GM13976 (cell line): ENCODE data around the gene IGF2BP2.
"Not testable (repeated sequence)": the region's sequence is repeated elsewhere in the genome, so short reads cannot be mapped to it uniquely, and the experiment has no call there.

Experiments used
- DNase-seq: peaks from one replicate; pipeline ENCODE4 v3.0.0; 2012; ENCODE audit warnings: low spot score
- in situ Hi-C: fragments of 300-500 bp; cut with MboI; formaldehyde crosslinking; loops from one replicate; pipeline ENCODE4 v1.12.0; 2022; ENCODE audit warnings: low sequenced_read_pairs, mixed read lengths, inconsistent platforms; ENCODE audit not compliant: unreplicated experiment
- TF ChIP-seq, protein P1 (sequence below): IDR thresholded peaks from 2 replicates; pipeline ENCODE4 v1.5.1; 2012; ENCODE audit warnings: borderline replicate concordance, mild to moderate bottlenecking; ENCODE audit not compliant: insufficient read depth; ENCODE audit errors: extremely low read depth, missing control alignments, control extremely low read depth

IGF2BP2 gene

DNA sequence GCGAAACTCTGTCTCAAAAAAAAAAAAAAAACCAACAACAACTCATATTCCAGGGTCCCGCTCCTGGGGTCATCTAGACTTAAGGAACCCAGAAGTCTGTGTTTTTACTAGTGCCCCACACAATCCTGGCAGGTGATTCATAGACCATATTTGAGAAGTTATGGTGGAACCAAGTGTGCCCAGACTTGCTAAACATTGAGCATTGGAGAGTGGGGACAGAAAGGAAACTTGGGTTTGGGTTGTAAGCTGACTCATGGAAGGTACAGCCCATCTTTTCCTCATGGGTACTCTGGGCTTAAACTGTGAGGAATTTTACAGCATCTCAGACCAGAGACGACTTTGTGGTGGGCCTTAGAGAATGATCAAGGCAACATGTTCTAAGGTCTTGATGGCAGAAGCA, 18.3 kb upstream of the IGF2BP2 start:
- TF ChIP-seq, protein P1, sequence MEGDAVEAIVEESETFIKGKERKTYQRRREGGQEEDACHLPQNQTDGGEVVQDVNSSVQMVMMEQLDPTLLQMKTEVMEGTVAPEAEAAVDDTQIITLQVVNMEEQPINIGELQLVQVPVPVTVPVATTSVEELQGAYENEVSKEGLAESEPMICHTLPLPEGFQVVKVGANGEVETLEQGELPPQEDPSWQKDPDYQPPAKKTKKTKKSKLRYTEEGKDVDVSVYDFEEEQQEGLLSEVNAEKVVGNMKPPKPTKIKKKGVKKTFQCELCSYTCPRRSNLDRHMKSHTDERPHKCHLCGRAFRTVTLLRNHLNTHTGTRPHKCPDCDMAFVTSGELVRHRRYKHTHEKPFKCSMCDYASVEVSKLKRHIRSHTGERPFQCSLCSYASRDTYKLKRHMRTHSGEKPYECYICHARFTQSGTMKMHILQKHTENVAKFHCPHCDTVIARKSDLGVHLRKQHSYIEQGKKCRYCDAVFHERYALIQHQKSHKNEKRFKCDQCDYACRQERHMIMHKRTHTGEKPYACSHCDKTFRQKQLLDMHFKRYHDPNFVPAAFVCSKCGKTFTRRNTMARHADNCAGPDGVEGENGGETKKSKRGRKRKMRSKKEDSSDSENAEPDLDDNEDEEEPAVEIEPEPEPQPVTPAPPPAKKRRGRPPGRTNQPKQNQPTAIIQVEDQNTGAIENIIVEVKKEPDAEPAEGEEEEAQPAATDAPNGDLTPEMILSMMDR = no peak
- no peak for DNase-seq
- in situ Hi-C loops = no loop called here

DNA sequence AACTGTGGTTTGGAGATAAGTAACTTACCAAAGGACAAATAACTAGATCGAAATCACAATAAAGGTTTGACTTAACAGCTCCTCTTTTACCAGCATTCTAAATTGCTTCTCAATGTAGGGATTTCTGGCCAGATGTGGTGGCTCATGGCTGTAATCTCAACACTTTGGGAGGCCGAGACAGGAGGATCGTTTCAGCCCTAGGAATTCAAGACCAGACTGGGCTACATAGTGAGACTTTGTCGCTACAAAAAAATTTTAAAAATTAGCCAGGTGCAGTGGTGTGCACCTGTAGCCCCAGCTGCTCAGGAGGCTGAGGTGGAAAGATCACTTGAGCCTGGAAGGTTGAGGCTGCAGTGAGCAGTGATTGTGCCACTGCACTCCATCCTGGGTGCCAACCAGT, 17.4 kb upstream of the IGF2BP2 start:
- in situ Hi-C loops = no loop called here
- TF ChIP-seq, protein P1 = no peak
- no peak for DNase-seq

DNA sequence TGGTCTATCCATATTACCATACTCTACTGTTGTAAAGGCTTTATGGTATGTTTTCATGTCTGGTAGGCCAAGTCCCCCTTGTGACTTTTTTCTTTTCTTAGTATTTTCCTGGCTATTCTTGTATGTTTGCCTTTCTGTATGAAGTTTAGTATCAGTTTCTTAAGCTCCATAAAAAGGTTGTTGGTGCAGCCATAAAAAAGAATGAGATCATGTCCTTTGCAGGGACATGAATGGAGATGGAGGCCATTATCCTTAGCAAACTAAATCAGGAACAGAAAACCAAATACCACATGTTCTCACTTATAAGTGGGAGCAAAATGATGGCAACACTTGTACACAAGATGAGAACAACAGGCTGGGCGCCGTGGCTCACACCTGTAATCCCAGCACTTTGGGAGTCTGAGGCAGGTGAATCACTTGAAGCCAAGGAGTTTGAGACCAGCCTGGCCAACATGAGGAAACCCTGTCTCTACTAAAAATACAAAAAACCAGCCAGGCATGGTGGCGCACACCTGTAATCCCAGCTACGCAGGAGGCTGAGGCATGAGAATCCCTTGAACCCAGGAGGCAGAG, 13.7 kb upstream of the IGF2BP2 start:
- DNase-seq, in situ Hi-C loops: not testable (repeated sequence)

DNA sequence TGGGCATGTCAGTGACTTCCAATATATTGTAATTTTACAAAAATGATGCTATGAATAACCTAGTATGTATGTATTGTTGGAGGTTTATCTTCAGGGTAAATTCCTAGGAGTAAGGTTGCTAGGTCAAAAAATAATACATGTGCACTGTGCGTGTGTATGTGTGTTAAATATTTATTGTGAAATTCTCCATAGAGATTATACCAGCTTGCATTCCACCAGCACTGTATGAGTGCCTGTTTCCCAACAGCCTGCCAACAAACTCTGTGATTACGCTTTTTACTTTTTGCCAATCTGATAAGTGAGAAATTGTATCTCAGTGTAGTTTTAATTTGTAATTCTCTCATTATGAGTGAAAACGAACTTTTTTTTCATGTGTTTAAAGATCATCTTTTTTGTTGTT, 12.6 kb upstream of the IGF2BP2 start:
- in situ Hi-C loops = no loop called here
- no peak for DNase-seq
- TF ChIP-seq, protein P1 = no peak

DNA sequence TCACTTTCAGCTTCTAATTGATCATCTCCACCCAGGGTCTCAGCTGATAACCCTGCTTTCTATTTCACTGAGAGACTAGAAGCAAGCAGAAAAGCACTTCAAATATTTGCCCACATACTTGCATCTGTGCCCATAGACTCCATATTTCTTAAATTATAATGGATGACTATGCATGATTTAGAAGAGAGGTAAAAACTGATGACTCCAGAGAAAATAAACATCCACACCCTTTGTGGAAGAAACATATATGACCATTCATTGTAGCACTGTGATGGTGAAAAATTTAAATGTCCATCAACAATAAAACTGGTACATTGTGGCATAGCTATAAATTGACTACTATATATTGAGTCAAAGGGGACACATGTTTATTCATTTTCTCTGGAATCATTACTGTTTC, 7.1 kb upstream of the IGF2BP2 start:
- no peak for DNase-seq
- TF ChIP-seq, protein P1 = no peak
- in situ Hi-C loops = no loop called here

DNA sequence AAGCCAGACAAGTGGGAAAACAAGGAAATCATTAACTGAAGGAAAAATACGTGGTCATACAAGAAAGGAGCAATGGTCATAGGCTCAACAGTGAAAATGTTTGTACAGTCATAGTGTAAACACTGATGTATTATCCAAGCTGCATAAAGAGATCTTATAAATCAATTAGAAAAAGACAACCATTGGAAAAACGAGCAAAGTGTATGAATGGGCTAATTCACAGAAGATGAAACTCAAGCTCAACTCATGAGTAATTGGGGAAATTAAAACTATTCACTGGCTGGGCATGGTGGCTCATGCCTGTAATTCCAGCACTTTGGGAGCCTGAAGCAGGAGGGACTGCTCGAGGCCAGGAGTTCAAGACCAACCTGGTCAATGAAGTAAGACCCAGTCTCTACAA, 6.4 kb upstream of the IGF2BP2 start:
- in situ Hi-C loops = no loop called here
- TF ChIP-seq, protein P1 = no peak
- DNase-seq = no peak

DNA sequence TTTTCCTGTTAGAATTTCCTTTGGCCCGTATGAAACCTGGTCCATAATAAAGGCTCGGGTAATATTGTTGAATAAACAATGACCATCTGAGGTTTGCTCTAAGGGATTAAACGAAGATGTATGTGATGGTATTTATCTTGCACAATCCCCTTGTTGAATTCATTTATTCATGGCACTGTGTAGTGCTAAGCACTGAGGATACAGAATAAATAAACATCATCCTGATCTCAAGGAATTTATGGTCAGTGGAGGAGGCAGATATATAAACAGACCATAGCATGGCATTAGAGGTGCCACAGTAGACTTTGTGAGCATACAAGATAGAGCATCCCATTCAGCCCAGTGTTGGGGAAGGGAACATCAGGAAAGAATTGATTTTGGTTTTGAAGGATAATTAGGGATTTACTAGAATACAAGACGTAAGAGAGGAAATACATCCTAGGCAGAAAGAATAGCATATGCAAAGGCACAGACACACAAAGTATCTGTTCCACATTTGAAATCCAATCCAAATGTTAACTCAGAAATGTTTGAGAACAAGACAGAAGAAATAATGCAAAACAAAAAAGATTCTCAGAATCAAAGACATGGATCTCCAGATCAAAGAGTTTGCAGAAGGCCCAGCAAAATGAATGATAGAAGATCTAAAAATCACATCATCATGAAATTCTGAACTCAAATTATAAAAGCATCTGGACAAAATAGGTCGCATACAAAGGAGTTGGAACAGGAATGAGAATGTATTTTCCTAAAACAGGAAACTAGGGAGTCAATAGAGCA, 5.4 kb upstream of the IGF2BP2 start:
- in situ Hi-C loops = no loop called here
- TF ChIP-seq, protein P1 = no peak
- DNase-seq = no peak
